HG03439 (cell line): ENCODE measurements around the gene CRIP1.

Source experiments
- ATAC-seq: cut with Tn5 transposase; IDR thresholded peaks from one replicate; pipeline ENCODE4 v1.9.1; 2021; ENCODE audit warnings: mild to moderate bottlenecking, moderate library complexity; ENCODE audit not compliant: unreplicated experiment

The CRIP1 gene

GRCh38 chr14:105480199-105480746 is 6.4 kb upstream of the CRIP1 start:
- ATAC-seq, result no peak

GRCh38 chr14:105480807-105481801 is 5.6 kb upstream of the CRIP1 start:
- ATAC-seq, result peak; percentile 59

- peak; percentile 50 for ATAC-seq
Observed at GRCh38 chr14:105481886-105482457, 4.7 kb upstream of the CRIP1 start.

- no peak for ATAC-seq
Observed at GRCh38 chr14:105482486-105483110, 4.1 kb upstream of the CRIP1 start.

DNA sequence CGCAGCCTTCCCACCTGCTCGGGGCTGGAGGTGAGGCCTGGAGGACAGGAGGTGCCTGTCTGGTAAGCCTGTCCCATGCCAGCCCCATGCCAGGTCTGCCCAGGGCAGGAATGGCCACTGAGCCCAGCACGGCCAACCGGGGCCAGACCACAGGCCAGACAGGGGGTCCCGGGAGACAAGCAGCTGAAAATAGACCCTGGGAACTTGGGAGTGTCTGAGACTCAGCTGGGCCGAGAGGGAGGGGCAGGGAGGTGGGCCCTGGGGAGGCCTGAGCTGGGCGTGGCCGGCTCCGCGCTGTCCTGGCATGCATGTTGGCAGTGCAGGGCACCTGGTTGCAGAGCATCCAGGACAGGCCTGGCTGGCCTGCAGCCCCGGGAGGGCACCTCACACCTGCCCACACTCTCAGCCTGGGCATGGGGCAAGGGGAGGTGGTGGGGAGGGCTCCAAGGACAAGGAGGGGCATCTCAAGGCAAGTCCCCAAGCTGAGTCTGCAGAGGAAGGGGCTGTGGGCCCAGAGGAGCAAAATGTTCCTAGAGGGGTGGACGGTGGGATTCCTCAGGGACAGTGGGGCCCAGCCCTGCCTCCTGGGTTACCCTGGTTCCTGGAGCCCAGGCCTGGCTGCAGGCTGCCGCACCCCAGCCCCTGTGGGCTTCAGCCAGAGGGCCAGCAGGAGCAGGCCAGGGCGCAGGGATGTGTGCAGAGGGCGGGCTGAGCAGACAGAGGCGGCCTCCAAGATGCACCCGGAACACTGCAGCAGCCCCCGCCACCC is 3.2 kb upstream of the CRIP1 start:
- no peak for ATAC-seq

DNA sequence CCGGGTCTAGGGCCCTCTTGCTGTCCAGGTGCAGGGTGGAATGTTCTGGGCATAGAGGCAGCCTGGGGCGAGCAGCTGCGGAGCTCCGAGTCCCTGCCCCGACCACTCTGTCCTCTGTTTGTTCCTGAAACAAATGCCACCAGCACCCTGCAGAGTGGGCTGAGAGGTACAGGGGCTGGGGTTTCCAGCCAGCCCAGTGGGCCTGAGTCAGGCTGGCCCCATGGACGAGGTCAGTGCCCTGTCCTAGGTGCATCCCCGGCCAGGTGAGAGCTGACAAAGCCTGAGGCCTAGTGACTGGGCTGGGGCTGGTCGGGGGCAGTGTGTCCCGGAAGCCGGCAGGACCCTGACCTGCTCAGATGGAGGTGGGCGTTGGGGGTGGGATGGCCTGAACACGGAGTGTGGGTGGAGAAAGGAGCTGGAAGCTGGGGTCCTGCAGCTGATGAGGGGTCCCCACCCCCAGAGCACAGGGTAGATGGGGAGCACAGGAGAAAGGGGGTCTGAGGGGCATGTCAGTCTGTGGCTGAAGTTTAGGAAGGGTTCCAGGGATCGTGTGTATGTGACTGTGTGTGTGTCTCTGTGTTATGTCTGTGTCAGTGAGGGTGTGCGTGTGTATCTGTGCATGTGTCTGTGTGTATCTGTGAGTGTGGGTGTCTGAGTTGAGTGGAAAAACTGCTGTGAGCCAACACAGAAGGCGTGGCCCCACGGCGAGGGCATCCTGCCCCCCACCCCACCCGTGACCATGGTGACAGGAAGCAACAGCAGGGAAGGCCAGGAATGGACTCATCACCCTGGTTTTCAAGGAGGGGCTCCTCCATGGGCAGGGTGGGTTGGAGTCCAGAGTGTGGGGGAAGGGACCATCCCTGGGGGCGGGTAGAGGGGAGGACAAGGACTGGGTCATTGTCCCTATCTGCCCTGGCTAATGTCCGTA is 2.4 kb upstream of the CRIP1 start:
- ATAC-seq, result no peak

DNA sequence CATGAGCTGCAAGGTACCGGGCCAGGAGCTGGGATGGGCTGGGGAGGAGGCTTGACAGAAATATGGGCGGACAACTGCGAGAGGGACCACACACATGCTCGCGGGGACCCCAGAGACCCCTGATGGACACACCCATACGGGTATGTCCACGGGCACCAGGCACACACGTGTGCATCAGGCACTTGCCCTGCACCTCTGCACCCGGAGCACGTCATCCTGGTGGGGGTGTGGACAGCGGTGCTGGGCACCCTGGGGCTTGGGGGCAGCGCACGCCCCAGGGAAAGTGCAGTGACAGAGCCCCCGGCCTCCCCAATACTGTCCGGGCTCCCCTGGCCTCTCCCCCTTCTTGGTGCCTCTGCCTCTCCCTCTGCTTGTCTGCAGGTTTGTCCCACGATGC is 1.7 kb upstream of the CRIP1 start:
- ATAC-seq, result no peak

GRCh38 chr14:105485739-105486162 is 935 bp upstream of the CRIP1 start:
- no peak for ATAC-seq

- ATAC-seq, result no peak
Observed at GRCh38 chr14:105486974-105487448, 325 bp downstream of the CRIP1 start.

DNA sequence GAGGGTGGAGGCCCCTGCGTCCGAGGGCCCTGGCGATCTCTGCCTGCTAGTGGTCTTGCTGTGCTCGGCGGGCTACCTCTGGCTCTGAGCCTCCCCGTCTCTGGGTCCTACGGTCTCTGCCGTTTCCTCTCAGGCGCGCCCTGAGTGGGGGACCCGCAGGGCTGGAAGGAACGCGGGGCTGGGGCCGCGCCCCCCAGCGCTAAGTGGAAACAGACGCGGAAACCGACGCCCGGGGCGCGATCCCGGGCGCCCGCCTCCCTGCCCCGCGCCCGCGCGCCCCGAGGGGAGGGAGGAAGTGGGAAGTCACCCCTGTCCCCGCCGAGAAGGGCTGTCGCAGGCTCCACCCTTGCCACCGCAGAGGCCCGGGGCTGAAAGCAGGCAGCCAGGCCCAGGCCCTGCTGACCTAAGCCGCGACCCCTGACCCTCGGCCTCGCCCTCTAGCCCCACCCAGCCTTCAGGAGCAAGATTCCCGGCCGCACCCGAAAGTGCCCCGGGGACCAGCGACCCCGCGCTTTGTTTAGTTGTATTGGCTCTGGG is 831 bp downstream of the CRIP1 start:
- ATAC-seq, result no peak

- no peak for ATAC-seq
Observed at GRCh38 chr14:105487986-105488777, 1.5 kb downstream of the CRIP1 start.

GRCh38 chr14:105488781-105489541 is 2.3 kb downstream of the CRIP1 start:
- ATAC-seq, result no peak

DNA sequence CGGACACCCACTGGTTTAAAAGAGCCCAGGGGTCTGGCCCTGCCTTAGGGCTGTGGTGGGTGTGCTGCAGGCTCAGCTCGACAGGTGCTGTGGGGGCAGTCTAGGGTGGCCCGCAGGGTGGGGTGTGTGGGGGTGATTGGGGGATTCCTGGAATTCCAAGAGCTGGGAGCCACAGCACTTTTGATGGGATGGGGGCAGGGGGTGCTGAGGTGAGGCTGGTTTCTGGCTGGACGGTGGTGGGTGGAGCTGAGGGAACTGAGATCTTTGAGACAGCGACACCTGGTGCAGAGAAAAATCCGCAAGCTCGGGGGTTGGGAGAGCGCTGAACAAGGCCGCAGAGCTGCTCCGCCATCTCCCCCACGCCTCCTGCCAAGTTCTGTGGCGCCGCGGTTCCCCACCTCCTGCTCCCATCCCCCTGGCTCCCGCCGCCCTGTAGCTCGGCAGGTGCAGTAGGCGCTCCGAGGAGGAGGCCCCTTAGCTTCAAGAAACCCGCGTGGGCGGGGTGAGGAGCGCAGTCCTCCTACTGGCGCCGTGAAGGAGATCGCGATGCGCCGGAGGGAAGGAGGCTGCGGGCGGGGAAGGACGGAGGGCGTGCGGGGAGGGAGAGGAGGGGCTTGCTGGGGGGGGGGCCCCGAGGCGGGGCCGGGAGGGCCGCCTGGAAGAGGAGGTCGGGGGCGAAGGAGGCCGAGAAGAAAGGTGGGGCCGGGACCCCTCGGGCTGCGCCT is 3.0 kb downstream of the CRIP1 start:
- no peak for ATAC-seq

GRCh38 chr14:105490267-105490571 is 3.5 kb downstream of the CRIP1 start:
- peak; percentile 1 for ATAC-seq

DNA sequence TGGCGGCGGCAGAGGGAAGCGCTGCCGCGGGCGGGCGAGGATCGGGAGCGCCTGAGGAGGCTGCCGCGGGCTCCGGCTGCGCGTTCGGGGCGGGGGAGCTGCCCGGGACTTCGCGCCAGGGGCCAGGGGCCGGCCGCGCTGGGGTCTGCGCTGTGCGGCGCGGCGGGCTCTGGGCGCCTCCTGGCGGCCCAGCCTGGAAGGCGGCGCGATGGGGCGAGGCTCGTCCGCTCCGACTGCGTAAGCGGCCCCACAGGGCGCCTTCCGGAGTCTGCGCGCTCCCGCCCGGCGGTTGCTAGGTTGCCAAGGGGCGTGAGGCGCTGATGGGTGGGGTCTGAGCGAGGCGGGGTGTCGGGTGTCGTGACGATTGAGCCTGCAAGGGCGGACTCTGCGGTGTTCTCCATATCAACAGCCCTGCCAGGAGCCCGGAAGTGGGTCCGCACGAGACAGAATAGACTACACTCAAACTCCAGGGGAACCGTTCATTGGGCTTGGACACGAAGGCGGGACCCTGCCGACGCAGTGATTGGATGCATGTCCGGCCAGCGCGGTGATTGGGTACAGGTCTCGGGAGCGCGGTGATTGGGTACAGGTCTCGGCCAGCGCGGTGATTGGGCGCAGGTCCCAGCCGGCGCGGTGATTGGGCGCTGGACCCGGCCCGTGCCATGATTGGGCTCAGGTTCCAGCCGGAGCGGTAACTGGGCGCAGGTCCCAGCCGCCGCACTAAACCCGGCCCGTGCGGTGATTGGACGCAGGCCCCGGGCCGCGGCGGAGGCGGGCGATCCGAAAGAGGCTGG is 4.1 kb downstream of the CRIP1 start, which contains the start of gene TEDC1:
Gene TEDC1 (plus strand): TSS at position 675 of the 794 bp plus-strand sequence. CDS start 130 bp downstream, outside the sequence.
- ATAC-seq, result peak; percentile 71

DNA sequence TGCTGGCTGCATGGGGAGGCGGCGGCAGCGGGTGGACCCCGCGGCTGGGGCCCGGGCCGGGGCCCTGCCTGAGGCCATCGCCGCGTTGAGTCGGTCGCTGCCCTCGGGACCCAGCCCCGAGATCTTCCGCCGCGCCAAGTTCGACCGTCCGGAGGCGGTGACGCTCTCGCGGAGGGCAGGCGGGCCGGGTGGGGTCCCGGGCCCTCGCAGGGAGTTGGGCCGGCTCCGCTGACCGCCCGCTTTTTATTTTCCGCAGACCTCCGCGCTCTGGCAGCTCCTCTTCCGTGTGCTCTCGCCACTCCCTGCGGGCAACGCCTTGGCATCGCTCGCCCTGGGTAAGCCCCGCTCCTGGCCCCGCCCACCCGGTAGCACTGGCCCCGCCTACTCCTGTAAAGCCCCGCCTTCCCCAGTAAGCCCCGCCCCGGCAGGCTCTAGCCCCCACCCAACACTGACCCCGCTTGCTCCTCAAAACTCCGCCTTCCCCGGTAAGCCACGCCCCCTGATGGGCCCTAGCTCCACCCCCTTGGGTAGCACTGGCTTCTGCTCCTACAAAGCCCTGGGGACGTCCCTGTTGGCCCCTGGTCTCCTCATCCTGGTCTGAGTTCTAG is 4.8 kb downstream of the CRIP1 start:
- peak; percentile 11 for ATAC-seq
